ENCODE data around the gene ZC3H18.

- TF ChIP-seq SP1 (IDR thresholded peaks at IDR 0.05) (no peak), ZNF384 (IDR thresholded peaks at IDR 0.05) (no peak), ELF4 (IDR thresholded peaks at IDR 0.05) (no peak), FOXM1 (IDR thresholded peaks at IDR 0.05; ENCODE audit: borderline replicate concordance) (no peak), NFRKB (IDR thresholded peaks at IDR 0.05) (no peak), BHLHE40 (IDR thresholded peaks at IDR 0.05; ENCODE audit: borderline replicate concordance) (no peak), TARDBP (IDR thresholded peaks at IDR 0.05) (no peak), ARNT (IDR thresholded peaks at IDR 0.05) (no peak), LEF1 (IDR thresholded peaks at IDR 0.05; ENCODE audit: borderline replicate concordance) (no peak), FOXA1 (IDR thresholded peaks at IDR 0.05) (no peak), SUZ12 (IDR thresholded peaks at IDR 0.05) (no peak), HDGF (IDR thresholded peaks at IDR 0.05; ENCODE audit: borderline replicate concordance) (no peak), CTBP1 (IDR thresholded peaks at IDR 0.05; ENCODE audit: borderline replicate concordance) (no peak)
- TF ChIP-seq, protein P1, sequence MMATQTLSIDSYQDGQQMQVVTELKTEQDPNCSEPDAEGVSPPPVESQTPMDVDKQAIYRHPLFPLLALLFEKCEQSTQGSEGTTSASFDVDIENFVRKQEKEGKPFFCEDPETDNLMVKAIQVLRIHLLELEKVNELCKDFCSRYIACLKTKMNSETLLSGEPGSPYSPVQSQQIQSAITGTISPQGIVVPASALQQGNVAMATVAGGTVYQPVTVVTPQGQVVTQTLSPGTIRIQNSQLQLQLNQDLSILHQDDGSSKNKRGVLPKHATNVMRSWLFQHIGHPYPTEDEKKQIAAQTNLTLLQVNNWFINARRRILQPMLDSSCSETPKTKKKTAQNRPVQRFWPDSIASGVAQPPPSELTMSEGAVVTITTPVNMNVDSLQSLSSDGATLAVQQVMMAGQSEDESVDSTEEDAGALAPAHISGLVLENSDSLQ (IDR thresholded peaks at IDR 0.05), result no peak
These were observed 46.7 kb upstream of the ZC3H18 start for GRCh38 chr16:88523309-88524161.

Data from HEK293T (cell line).